GM23248 (cell line): ENCODE results near the gene CCDC146.
"Not testable (repeated sequence)": the region's sequence is repeated elsewhere in the genome, so short reads cannot be mapped to it uniquely, and the experiment has no call there.

Experiments
- EZH2 ChIP-seq: fragments of 200-600 bp; sonication (generic); IDR thresholded peaks from 2 replicates; pipeline ENCODE4 v1.6.1; 2018; ENCODE audit warnings: antibody characterized with exemption, mild to moderate bottlenecking; ENCODE audit not compliant: insufficient read depth, poor library complexity, severe bottlenecking
- EZH2phosphoT487 ChIP-seq: fragments of 200-600 bp; sonication (generic); IDR thresholded peaks from 2 replicates; pipeline ENCODE4 v1.6.1; 2018; ENCODE audit warnings: antibody characterized with exemption, moderate library complexity, mild to moderate bottlenecking, low read depth; ENCODE audit not compliant: insufficient read depth

GRCh38 chr7:77079112-77079511, 43.3 kb upstream of the CCDC146 start:
- TF ChIP-seq EZH2, EZH2phosphoT487: not testable (repeated sequence)
